NCI-H526 treated with DMSO at 0.1 percent for 48 hours (cell line): Measurements from ENCODE around the gene SMIM32.

Experiments
- DNase-seq: peaks from one replicate; lab custom pipeline; 2025; lab: John Stamatoyannopoulos, UW

The SMIM32 gene

DNA sequence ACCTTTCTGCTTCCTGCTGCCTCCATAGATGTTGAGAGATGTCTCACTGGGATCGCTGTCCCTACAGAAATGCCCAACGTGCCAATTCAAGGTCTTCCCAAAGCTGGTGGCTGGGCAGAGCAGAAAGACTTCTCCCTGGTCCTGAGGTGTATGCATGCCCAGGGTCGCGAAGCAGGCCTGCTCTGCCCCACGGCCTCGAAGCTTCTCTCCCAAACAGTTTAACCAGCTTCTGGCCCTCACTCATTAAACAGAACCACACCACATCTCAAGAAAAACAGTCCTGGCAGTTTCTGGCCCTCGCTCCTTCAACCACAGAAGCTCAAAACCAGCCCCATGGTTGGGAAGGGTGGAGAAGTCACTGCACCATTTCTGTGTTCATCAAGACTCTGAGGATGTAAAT is 14.7 kb upstream of the SMIM32 start:
- no peak for DNase-seq

- DNase-seq = no peak
Observed at GRCh38 chr5:136206361-136206760, 13.4 kb upstream of the SMIM32 start.

DNA sequence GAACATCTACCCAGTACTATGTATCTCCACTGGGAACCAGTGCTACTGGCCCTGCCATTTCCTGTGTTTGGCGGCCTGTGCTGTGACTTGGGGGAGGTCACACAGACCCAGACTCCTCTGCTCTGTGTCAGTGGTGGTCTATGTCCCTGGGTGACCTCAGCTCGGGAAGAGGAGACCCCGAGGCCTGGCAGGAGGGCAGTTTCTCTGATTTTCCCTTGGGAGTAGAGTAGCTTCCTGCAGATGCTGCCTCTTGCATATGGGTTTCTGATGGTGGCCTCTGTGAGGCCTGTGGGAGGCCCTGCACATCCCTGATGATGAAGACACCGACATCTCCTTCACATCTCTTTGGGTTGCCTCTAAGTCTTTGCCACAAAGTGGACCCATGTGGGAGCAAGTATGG is 13.0 kb upstream of the SMIM32 start:
- DNase-seq = no peak

GRCh38 chr5:136205061-136205702 is 12.2 kb upstream of the SMIM32 start:
- DNase-seq = no peak

DNA sequence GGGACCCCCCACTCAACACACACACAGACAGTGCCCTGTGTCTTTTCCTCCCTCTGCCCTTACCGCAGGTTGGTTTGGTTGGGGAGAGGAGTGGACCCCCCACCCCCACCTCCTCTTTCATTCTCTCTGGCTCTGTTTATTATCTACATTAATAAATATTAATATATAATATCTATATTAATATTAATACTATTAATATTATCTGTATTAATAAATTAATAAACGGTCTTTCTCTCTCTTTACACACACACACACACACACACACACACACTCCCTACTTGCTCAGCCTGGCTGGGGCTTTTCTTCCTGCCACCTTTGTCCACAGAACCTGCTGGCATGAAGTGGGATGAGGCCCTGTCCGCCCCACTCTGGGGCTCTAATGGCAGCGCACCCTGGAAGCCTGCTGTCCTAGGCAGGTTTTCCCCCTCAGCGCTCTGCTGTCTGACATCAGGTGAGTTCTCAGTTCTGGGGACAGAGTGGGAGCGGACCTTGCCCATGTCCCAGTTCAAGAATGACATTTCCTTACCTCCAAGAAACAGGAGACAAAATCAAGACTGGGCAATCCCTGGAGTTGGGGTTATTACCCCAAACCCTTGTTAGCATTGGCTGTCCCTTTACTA is 10.5 kb upstream of the SMIM32 start:
- no peak for DNase-seq

DNA sequence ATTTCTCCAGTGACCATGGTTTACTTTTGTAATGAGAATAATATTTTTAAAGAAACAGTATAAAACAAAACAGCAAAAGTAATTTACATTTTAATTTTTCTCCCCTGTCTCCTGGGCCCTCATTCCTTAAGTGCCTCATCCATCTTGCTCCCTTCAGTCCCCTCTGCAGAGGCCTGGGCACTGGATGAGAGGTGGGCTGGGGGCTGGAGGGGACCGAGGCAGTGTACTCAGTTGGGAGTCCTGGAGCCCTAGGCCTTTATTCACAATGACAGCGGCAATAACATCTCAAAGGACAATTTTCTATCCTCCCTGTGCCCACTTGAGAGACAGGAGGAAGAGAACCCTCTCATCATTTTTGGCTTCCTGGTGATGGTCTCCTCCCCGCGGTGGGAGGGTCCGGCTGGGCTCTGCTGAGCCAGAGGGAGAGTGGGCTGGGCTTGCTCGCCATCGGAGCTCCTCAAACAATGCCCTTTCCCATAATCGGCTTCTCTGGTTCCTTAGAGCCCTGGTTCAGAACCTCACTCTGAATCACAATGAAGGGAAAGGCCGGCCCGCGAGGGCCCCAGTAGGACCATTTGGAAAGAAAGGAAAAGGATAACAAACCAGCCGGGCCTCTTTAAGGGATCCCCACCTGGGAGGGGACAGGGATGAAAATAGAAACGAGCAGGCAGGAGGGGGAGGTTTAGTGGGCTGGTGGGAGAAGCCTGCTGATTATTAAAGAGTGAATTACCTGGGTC is 9.7 kb upstream of the SMIM32 start:
- no peak for DNase-seq

DNA sequence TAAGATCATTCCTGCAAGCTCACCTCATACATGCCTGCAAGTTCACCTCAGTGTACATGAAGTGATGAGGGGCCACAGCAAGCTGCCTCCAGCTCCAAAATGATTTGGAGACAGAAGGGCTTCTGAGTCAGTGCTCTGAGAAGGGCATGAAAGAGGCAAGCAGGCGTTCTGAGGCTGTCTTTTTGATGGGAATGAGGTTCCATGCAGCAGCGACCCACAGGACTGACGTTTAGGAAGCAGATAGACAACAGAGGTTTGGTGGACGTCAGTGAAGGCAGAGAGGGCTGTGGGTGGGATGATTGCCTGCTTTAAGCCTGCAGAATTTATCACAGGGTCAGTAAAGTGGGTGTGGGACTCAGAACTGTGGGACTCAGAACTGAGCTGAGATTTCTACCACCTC is 8.9 kb upstream of the SMIM32 start:
- no peak for DNase-seq

- DNase-seq = no peak
Observed at GRCh38 chr5:136200761-136201160, 7.8 kb upstream of the SMIM32 start.

DNA sequence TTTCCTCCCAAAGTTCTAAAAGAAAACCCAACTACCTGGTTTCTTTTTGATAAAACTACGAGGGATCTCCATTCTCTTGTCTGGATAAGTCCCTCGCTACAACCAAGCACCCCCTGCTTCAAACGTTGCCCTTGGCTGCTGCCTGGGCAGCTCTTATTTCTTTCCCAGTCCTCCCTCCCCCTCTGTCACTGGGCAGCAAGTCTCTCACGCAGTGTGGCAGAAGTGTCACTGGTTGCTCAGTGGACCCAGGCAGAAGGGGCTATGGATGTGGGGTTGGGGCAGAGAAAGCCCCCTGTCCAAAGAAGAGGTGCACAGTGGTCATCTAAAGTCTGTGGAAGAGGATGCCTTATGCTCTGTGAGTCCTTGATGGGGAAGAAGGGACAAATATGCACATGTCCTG is 7.2 kb upstream of the SMIM32 start:
- DNase-seq = no peak

- no peak for DNase-seq
Observed at GRCh38 chr5:136199408-136199807, 6.4 kb upstream of the SMIM32 start.

GRCh38 chr5:136198453-136198852 is 5.5 kb upstream of the SMIM32 start:
- DNase-seq = no peak

- DNase-seq = no peak
Observed at GRCh38 chr5:136197462-136198142, 4.6 kb upstream of the SMIM32 start.

DNA sequence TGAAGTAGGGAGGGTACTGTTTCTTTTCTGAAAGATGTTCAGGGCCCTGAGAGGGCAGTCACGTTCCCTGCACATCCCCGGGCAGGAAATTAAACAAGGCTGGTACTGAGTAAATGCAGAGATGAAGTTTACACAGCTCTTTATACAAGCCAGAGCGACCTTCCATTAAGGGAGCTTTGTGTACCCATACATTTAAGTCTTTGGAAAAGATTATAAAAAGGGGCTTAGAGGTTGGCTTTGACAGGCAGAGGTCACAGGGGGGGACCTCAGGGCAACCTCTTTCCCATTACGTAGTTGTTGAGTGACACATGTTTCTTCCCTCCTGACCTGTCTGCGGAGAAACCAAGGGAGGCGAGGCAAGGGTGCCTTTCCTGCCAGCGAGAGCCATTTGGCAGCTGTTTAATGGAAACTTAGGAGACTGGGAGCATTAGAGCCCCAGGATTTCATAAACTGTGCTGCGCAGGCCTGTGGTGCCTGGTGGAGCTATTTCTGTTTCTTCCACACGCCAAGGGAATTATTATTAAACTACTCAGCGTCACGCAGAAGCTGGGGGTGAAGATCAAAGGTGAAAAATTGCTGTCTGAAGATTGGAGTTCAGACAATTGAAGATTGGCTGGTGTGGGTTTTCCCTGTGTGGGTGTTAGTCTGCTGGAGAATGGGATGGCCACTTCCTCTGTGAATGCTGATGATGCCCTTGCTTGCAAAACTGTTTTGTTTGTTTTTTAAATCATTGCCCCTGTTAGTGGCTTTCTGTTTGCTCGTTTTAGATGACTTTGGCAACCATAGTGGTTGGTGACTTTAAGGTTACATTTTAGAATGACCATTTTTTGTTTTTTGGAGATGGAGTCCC is 3.2 kb upstream of the SMIM32 start:
- no peak for DNase-seq

DNA sequence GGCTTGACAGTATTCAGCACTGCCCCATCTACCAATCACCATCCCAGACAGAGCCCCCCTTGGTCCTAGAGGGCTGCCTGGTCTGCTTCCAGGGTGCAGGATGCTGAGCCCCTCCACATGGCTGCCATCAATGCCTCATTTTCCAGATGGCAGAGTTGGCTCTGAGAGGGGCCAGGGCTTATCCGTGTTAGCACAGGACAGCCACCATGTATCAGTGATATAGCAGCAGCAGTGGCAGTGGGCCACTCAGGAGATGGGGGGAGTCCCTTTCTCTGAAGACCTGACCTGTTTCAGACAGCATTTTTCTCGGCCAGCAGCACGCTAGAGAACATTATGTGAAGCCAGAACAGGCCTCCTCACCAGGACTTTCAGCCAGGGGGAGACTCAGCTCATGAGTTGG is 1.6 kb upstream of the SMIM32 start:
- DNase-seq = no peak

DNA sequence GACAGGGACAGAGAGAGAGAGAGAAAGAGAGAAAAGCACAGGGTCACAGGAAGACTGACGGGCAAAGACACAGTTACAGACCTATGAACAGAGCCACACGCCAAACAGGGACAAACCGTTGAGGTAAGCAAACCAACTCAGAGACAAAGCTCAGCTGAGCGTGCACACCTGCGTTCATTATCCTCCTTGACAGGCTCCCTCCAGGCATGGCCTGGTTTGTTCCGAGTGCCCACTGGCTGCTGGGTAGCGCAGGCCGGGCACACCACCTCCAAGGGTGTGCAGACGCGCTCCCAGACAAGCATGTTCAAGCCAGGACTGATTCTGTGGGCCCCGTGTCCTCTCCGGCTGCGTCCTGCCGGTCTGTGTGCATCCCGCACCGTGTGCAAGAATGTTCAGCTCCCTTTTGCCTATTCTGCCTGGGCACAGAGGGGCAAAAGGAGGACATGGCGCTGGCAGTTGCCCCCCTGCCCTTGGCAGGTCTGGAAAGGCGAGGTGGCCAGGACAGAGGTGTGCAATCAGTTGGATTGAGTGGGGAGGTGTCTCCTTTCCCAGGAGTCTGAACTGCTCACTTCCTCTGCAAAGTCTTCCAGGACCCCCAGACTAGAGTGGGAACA is 467 bp upstream of the SMIM32 start:
- no peak for DNase-seq

DNA sequence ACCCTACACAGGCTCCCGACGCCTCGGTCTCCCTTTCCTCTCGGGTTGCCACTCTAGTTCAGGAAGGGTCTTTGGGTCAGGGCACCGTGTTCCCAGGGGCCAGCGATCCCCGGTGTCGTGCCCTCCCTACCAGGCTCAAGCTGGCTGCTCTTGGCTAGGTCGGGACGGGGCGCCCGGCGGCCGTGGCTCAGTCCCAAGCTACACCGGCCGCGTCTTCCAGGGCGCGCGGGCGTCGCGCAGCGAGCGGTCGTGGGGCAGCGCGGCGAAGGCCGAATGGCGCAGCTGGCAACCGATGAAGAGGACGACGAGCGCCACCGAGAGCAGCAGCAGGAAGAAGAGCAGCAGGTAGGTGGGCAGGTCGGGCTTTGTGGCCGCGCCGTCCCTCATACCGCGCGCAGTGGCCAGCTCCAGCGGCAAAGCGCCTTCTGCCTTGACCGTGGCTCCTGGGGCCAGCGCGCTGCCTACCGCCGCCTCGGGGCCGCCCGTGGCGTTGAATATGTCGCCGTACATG is 892 bp downstream of the SMIM32 start:
- no peak for DNase-seq

- no peak for DNase-seq
Observed at GRCh38 chr5:136191304-136192014, 1.5 kb downstream of the SMIM32 start.

DNA sequence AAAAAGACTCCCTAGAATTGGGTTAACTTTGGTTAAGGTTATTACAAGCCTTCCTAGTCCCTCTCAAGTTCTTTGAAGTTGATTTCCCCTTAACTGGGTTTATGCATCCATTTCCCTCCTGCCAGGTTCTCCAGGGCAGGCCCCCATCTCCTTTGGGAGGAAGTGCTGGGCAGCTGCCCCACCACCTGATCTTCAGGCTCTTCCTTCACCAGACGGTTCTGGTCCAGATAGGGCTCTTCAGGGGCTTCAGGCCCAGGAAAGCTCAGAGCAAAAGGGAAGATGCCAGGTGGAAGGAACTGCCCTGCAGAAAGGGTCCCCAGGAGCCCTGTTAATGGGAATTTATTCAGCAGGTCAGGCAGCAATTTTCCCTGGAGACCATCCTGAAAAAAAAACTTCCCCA is 2.1 kb downstream of the SMIM32 start:
- no peak for DNase-seq

DNA sequence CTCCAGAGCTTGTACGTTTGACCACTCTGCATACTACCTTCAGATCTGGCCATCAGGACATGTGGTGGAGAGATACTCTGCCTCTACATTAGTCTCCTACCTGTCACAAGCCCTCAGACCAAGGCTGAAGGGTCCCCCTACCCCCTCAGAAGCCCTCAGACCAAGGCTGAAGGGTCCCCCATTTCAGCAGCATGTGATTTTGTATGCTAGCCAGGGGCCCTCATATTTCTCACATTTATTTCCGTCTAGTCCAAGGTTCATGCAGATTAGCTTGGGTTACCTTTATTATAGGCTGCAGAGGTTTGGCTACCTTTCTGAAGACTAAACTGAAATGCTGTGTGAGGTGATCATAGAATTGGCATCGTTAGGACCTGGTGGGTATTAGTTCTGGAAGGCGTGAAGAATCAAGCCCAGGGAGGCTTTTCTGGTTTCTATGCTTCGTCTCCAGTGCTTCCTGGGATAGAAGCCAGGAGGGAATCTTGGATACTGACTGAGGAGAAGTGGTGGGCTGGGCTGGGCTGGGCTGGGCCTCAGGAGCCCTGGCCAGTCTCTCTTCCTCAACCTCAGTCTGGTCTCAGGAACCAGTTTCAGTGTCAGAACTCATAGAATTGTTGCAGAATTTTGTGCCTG is 2.8 kb downstream of the SMIM32 start:
- DNase-seq = no peak

DNA sequence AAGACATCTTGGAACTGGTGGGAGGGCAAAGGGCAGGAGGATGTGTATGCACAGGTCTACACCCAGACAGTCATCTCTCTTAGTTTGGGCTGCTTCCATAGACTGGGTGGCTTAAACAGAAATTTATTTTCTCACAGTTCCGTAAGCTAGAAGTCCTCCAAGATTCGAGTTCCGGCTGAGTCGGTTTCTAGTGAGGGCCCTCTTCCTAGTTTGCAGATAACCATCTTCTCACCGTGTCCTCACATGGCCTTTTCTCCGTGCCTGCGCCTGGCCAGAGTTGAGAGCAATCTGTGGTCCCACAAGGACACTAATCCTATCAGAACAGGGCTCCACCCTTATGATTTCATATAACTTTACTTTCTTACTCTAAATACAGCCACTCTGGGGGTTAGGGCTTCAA is 4.1 kb downstream of the SMIM32 start:
- DNase-seq = no peak
